ENCODE measurements around the gene TSPYL1.

Gene TSPYL1

DNA sequence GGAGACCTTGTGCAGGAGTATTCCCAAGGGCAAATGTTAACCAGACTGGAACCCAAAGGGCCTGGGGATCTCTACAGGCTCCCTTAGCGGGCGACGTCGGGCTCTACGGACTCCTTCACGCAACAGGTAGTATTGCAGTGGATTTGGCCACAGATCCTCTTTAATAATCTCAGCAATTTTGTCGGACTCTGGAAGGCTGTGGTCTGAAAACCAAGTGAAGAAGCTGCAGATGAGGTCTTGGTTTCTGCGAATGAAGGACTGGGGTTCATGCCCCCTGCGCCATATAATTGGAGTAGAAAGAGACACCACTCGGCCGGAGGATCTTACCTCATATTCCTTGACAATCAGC, 1.3 kb downstream of the TSPYL1 start:
- TF ChIP-seq, protein P1, sequence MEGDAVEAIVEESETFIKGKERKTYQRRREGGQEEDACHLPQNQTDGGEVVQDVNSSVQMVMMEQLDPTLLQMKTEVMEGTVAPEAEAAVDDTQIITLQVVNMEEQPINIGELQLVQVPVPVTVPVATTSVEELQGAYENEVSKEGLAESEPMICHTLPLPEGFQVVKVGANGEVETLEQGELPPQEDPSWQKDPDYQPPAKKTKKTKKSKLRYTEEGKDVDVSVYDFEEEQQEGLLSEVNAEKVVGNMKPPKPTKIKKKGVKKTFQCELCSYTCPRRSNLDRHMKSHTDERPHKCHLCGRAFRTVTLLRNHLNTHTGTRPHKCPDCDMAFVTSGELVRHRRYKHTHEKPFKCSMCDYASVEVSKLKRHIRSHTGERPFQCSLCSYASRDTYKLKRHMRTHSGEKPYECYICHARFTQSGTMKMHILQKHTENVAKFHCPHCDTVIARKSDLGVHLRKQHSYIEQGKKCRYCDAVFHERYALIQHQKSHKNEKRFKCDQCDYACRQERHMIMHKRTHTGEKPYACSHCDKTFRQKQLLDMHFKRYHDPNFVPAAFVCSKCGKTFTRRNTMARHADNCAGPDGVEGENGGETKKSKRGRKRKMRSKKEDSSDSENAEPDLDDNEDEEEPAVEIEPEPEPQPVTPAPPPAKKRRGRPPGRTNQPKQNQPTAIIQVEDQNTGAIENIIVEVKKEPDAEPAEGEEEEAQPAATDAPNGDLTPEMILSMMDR (IDR thresholded peaks at IDR 0.05; ENCODE audit: control insufficient read depth, extremely low read depth, insufficient read depth) = no peak
- H3K4me3 ChIP-seq (ENCODE audit: low read depth, low read length) = peak overlapping the region; percentile 91

DNA sequence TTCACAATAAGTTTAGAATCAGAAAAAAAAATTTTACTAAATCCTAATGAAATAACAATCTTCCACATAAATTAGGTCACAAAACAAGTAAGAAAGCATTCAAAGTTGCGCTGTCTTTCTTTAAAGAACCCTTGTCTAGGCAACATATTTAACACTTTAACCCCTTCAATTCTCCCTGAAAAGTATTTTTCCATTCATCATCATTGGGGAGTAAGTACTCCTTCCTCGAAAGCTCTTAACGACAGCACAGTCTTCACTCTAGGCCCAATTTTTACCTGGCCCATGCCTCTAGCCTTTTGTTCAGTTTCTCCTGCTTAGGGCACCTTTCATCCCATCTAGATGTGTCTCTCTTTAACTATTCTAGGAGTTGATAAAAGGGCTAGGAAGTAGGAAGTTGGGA, 2.6 kb downstream of the TSPYL1 start:
- peak overlapping the region; percentile 91; the same call in 1 of the 2 replicates for H3K4me3 ChIP-seq (ENCODE audit: low read depth, low read length)
- TF ChIP-seq, protein P1 (IDR thresholded peaks at IDR 0.05; ENCODE audit: control insufficient read depth, extremely low read depth, insufficient read depth) = no peak
- no peak for DNase-seq (ENCODE audit: low read depth)

More for the DNA sequence above, 1.3 kb downstream of the TSPYL1 start:
- DNase-seq (ENCODE audit: low read depth) = no peak

DNA sequence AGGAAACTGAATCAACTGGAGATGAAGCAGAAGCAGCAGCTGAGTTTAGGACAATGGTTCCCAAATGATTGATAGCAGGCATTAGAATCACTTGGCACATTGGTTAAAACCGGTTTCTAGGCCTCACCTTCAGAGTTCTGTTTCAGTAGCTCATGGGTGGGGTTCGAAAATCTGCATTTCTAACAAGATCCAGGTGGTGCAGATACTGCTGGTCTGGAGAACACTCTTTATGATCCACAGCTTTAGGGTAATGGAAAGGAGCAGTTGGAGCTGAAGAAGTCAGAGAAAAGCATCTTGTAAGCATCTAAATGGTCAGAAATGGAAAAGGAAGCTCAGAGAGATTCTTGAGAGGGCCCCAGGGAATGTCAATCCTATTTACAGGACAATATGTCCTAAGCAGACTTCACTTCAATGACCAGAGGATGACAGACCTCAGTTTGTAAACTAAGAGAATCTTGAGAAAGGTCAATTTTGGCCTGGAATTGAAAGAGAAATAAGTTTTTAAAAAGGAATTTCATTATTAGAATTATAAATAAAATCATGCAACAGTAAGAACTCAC, 8.5 kb downstream of the TSPYL1 start:
- no peak for DNase-seq (ENCODE audit: low read depth)
- H3K4me3 ChIP-seq (ENCODE audit: low read depth, low read length) = no peak overlapping the region
- TF ChIP-seq, protein P1 (IDR thresholded peaks at IDR 0.05; ENCODE audit: control insufficient read depth, extremely low read depth, insufficient read depth) = no peak

DNA sequence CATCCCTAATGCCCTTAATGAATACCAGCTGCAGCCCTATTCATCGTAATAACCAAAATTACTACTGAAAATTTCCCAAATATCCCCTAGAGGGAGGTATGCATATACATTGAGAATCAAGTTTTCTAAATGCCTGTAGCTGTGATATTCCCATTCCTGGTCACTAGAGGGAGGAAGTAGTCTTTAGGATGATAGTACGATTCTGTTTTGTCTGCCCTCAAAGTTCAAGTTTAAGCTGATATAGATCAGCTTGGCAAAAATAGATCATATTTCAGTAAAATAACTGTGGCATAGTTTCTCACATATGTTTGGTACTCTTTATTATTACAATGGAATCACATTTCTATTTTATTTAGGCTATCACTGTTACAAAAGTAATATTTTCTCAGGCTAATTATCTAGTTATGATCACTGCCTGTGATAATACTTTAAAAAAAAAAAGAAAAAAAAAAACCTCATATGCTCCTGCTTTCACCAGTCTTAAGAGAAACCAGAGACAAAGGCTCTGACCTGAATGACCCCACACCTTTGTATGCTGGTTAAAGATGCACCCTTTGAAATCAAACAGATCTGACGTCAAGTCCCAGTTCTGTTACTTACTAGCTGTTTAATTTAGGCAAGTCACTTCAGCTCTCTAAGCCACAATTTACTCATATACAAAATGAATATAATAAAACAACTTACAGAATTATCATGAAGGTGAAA, 11.0 kb downstream of the TSPYL1 start:
- TF ChIP-seq, protein P1 (IDR thresholded peaks at IDR 0.05; ENCODE audit: control insufficient read depth, extremely low read depth, insufficient read depth) = peak; percentile 85
- peak; percentile 62 for DNase-seq (ENCODE audit: low read depth)

DNA sequence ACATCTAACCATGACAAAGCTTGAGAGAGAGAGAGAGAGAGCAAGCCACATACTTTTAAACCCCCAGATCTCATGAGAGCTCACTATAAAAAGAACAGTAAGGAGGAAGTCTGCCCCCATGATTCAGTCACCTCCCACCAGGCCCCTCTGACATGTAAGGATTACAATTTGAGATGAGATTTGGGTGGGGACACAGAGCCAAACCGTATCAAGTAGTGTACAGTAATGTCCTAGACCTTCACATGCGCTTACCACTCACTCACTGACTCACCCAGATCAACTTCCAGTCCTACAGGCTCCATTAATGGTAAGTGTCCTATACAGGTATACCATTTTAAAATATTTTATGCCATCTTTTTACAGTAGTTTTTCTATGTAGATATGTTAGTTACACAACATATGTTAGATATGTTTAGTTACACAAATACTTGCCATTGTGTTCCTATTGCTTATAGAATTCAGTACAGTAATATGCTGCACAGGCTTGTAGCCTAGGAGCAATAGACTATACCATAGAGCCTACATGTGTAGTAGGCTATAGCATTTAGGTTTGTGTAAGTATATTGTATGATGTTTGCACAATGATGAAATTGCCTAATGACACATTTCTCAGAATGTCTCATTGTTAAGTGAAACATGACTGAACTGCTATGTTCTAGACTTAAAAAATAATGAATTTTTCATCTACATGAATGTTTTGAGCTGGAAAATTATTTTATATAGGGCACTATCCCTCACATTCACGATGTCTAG, 11.7 kb downstream of the TSPYL1 start:
- DNase-seq (ENCODE audit: low read depth) = no peak
- no peak overlapping the region for H3K4me3 ChIP-seq (ENCODE audit: low read depth, low read length)
- TF ChIP-seq, protein P1 (IDR thresholded peaks at IDR 0.05; ENCODE audit: control insufficient read depth, extremely low read depth, insufficient read depth) = no peak

More for the DNA sequence above, 11.0 kb downstream of the TSPYL1 start:
- H3K4me3 ChIP-seq (ENCODE audit: low read depth, low read length) = no peak overlapping the region

DNA sequence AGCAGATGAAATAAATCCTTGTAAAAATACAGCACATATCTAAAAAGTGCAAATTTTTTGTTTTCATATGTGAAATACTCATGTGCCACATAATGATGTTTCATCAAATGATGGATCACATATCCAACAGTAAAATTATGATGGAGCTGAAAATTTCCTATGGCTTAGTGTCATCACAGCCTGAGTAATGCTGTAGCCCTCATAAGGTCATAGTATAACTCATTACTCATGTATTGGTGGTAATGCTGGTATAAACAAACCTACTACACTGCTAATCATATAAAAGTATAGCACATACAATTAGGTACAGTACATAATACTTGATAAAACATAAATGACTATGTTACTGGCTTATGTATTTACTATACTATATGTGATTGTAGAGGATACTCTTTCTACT, 12.9 kb downstream of the TSPYL1 start:
- TF ChIP-seq, protein P1 (IDR thresholded peaks at IDR 0.05; ENCODE audit: control insufficient read depth, extremely low read depth, insufficient read depth) = no peak
- no peak overlapping the region for H3K4me3 ChIP-seq (ENCODE audit: low read depth, low read length)
- no peak for DNase-seq (ENCODE audit: low read depth)

Data from LNCaP clone FGC (cell line).